ENCODE data around the gene SLAIN1.

Gene SLAIN1

DNA sequence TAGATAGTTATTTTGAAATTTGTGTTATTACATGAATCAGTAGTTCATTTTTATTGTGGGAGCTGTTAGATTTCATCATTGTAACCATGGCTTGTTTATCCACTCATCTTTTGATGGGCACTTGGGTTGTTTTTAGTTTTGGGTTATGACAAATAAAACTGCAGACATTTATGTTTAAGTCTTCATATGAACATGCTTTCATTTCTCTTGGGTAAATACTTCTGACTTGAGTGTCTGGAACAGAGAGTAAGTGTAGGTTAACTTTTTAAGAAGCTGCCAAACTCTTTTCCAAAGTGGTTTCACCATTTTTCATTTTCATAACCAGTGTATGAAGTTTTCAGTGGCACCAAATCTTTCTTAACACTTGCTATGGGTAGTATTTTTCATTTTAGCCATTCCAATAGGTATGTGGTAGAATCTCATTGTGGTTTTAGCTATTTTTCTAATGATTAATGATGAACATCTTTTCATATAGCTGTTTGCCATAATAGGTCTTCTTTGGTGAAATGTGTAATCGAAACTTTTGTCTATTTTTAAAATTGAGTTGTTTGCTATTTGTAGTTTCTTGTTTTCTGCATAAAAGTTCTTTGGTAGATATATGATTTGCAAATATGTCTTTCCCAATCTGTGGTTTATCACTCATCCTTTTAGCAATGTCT lies 17.9 kb downstream of the SLAIN1 start:
- DNase-seq: no peak

DNA sequence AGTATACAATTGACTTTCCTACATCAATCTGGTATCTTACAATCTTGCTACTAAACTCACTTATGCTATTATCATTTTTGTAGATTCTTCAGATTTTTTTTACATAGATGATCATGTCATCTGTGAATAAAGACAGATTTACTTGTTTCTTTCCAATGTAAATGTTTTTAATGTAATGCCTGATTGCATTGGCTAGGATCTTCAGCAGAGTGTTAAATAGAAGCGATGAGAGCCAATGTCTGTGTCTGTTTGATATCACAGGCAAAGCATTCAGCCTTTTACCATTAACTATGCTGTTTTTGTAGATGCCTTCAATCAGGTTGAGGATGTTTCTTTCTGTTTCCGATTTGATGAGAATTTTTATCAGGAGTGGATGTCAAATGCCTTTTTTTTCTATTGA lies 19.2 kb downstream of the SLAIN1 start:
- DNase-seq: no peak

DNA sequence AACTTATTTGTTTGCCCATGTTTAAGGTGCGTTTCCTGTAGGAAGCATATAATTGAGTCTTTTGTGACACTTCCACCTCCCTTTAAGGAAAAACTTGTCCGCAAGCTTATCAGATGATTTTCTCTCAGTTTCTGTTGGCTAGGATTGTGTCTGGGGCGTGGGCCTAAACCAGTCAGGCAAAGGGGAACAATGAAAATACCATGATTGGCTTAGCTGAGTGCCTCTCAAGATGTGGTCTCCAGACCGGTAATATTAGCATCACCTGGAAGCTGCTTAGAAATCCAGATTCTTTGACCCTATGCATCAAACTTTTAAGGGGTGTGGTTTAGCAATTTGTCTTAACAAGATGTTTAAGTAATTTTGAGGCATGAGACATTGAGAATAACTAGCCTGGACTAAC lies 20.0 kb downstream of the SLAIN1 start:
- DNase-seq: no peak

DNA sequence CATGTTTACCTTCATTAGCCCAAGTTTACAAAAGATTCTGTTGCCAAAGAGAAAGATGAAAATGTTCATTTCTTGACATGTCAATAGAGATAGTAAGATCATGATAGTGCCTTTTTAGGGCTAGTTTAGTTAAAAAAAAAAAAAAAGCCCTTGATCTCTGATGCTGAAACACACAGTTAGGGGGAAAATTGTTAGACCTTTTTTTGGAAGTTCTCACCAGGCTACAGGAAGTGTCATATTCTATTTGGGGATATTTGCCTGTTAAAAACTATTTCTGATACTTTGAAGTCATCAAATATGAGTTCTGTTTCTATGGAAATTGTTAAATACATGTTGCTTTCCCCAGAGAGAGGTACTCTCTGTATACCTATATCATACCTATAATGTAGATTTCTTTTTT lies 21.6 kb downstream of the SLAIN1 start:
- no peak for DNase-seq

DNA sequence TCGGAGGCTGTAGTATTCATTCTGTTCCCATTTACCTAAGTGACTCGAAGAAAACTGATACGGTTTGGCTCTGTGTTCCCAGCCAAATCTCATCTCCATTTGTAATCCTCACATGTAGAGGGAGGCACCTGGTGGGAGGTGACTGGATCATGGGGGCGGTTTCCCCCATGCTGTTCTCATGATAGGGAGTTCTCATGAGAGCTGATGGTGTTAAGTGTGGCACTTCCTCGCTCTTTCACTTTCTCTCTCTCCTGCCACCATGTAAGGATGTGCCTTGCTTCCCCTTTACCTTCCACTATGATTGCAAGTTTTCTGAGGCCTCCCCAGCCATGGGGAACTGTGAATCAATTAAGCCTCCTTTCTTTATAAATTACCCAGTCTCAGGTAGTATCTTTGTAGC lies 23.5 kb downstream of the SLAIN1 start:
- no peak for DNase-seq

DNA sequence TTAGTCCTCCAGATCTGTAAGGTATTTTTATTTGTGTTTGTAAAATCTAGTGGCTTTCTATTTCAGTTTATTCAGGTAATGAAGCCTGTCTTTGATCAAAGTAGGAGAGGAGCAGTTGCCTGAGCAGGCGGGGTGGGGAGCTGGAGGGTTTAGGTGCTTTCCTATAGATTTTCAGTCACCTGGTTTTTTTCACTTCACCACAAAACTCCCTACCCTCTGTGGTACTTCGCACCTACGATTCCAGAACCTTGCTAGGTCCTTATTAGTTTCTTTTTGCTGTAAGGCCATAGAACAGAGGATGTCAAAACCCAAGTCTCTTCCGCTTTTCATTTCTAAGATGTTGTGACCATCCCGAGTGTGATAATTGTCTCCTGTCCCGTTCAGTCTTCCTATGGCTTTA lies 26.6 kb downstream of the SLAIN1 start:
- no peak for DNase-seq

DNA sequence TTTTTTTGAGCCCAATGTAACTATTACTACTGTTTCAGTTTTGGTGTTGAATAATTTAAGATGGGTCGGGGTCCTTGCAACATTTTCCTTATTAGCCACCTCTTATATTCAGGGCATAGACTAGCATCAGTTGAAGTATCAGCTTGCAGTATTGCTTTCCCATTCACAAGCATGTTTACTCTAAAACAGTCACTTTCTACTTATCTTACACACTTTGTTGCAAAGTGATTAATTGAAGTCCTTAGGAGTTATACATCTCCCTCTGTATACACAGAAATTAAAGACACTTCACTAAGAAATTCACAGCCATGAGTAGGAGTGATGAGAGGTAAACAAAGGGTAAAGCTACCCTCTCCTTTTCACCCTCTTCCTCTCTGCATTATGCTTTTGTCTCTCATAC lies 27.6 kb downstream of the SLAIN1 start:
- no peak for DNase-seq

DNA sequence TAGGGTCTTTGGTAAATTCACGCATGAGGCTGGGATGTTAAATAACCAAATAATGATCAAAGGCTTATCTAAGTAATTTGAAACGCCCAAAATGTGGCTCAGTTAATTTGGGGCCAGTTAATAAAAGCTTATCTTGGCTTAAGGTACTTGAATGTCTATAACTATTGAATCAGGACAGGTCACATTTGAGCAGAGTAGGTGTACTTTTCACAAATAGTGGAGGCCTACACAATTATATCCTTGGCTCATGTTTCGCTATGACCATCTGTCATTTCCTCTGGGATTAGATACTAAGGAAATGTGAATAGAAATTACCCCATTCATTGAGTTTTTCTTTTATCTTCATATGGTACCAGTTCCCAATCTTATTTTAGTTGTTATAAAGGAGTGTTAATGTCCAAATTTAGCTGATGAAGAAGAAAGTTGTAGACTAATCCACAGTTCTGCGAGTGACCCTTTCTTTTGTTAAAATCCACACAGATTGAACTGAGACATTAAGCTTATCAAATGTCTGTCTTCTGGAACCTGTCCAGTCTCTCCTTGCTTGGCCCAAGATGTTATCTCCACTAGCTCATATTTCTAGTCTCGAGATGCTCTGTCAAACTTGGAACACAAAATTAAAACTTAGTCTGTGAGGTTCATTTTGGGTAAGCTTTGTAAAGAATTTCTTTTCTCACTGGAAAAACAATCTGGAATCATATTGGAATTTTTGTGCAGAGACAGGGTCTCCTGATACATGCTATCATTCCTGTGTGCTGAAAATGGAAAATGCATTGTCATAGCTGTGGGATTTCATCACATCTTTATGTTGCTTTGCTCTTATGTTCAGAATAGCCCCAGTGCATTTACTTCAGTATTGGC lies 31.0 kb downstream of the SLAIN1 start:
- DNase-seq: peak; percentile 15

DNA sequence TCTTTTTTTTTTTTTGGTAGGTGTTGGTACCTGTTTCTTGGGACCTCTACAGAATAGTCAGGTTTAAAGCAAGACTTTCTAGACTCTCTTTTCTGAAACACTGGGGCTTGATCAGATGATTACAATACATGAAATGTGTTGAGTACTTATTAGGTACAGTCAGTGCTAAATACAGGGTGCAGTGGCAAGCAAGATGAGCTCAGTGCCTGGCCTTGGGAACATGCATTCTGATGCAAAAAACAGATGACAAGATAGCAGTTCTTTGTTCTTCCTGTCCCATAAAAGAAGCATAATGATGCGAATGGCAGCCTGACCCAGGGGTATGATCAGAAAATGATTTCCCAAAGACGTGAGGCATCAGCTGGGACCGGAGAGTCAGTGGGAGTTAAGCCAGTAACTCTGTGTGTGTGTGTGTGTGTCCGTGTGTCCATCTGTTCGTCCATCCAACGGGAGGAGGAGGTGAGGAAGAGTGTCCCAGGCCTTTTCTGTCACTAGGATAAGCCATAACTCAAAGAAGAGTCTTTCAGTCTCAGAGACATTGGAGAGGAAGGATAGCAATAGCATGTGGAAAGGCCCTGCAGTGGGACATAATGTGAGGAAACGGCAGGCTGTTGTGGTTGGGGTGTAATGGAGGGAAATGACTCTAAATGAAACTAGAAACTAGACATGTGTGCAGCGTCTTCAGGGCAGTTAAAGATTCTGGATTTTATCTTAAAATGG lies 32.2 kb downstream of the SLAIN1 start:
- DNase-seq: no peak

DNA sequence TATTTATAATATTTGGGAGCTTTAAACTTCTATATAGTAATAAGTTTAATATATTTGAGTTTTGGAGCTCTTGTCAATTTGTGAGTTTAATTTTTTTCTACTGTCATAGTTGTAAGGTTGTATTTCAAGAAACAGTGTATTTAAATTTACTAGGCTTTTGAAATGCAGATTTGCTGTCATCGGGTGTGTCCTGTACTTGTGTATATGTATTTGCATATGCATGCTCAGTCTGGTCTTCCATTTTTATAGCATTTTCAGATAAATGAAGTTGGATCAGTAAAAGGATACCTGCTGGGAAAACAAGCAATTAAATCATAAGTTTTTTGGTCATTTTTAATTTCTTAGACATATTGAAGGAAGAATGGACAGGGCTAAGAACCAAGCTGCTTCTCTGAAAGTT lies 33.1 kb downstream of the SLAIN1 start:
- no peak for DNase-seq

DNA sequence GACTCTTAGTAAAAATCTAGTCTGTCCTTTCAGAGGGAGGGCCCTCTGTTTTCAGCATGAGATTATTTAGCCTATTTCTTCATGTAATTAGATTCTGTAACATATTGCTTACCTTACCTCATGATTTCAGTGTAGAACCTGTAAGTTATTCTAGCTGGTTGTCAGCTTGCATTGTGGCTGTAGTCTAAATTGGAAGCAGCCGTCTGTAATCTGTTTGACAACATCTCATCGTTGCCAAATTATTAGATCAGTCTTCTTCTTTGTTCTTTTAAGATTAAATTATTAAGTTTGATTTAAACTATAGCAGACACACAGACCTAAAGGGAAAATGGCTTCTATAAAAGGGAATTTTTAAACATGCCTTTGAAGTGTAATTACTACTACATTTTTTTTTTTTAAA lies 34.8 kb downstream of the SLAIN1 start:
- no peak for DNase-seq

DNA sequence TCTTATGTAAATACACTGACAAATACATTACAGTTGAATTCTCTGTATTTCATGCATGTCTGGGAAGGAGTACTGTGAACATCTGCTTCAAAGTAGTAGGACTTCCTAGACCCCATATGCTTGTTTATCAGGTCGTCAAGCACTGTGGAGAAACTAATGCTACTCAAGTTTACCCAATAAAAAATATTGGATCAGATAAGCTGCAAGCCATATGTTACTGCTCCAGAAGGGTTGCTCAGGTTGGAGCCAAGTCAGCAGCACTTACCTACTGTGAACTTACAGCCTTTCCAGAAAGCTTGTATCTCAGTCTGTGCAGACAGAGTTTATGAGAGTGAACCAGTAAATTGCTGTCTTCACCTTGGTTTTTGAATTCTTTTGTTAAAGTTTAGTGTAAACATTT lies 36.2 kb downstream of the SLAIN1 start:
- peak; percentile 87 for DNase-seq

DNA sequence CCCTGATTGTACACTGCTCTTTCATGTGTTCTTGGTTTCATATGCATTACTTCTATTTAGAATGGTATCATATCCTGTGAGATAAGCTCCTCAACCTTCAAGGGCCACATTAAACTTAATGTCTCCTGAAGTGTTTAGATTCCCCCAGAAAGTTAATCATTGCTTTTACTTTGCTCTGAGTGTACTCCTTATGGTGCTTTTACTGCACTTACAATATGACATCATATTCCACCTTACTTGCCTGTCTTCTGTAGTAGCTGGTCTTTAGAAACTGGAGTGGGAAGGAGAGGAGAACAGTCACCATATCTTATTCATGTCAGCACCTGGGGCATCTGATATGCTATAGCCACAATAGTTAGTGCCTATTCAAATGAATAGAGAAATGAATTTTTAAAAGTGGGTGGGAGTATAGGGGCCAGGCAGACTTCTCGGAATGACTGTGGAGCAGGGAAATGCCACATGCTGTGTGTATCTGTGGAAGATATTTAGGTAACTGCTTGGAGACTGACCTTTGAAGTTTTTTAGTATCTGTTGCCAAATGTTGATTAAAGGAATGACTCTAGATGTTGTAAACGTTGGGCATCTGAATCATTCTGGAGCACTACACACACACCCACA lies 40.2 kb downstream of the SLAIN1 start:
- DNase-seq: no peak

DNA sequence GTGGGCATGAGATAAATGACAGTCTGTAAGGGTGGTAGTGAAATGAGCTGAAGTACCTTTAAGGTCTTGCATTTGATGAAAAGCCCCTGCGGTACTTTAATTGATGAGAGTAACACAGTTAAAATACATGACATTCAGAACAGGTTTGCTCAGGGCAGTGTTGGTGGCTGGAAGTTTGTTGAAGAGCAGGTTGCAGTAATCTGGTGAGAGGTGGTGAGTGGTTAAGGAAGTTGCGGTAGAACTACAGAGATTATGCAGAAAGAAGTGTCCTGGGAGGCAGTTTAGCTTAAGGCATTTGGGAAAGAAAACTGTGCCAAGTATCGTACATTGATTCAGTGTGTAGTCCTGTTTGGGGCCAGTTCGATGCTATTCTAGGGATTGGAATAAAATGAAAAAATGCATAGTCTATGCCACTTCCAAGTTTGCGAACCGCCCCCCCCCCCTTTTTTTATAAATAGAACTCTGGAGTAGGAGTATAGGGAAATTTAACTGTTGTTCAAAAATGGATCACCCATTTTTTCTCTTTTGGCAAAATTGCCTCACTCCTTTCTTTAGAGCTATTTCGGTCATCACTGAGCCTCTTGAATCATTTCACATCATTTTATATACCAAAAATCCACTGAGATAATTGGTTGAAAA lies 42.7 kb downstream of the SLAIN1 start:
- no peak for DNase-seq

DNA sequence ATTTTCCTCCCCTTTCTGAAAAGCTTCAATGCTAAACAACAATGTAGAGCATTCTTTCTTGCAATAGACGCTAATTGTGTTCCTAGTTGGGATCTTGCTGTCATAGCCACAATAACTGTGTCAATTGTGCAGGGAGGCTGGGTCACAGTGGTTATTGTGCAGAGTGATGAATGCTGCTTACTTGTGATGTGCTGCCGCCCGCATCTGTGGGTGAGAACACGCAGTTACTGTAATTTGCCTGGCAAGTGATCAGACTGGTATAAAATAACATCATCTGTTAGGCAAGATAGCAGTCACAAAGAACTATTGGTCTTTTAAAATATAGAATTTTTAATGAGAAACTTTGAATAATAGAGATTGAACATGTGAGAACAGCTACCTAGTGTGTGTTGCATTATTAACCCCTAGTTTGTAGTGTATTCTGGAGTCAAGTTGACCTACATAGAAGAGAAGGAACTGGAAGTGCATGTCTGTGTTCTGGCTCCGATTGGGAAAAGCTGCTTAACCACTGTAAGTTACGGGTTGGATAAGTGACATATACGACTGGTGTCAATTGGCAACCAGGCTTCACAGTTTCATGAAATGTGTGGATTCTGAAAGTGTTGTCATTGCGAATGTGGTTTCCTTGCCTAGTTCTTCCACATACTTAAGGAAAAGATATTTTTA lies 43.6 kb downstream of the SLAIN1 start:
- peak; percentile 2 for DNase-seq

DNA sequence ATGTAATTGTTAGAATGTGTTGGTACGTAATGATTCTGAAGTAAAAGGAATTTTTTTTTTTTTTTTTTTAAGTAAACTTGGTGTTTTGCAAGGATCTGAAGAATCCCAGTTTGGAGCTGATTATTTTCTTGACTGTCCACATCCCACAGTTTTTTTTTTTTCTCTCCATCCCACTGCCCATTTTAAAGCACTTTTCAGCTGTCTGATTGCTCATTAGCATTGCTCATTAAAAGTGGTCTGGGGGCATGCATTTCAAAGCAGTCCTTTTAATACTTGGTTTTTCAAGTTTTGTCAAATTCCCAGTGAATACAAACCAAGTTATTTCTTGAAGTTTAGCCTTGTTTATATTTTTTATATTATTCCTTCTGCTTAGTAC lies 44.1 kb downstream of the SLAIN1 start:
- no peak for DNase-seq

DNA sequence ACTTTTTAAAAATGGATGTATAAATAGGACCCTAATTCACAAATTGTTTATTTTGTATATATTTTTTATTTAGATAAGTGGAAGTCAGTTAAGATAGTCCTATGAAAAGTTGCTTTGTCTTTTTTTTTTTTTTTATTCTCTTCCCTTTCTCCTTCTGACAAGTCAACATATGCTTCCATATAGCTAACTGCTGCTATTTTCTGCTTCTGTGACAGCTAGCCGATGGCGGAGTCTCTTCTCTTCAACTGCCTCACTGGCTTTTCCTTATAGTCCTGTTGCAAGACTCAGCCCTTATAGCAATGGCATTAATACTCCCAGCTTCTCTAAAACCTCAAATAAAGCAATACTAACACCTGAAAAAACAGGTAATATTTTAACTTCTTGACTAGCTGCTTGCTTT lies 45.3 kb downstream of the SLAIN1 start:
- no peak for DNase-seq

DNA sequence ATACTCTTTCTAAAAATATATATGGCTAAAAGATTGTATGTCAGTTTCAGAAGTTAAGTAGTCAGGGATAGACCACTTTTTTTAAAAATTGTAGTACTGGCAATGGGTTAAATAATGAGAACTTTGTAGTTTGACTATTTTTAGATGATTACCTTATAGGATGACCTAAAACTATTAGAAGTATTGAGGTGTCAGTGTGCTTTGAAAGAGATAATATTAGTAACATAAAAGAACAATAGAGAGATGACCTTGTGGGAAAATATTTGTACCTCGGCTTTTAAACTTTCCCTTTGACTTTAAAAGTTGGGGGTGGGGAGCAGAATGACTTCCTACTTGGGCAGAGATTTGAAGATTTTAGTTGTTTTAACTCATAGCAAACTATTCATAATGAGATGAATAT lies 48.3 kb downstream of the SLAIN1 start:
- DNase-seq: no peak

DNA sequence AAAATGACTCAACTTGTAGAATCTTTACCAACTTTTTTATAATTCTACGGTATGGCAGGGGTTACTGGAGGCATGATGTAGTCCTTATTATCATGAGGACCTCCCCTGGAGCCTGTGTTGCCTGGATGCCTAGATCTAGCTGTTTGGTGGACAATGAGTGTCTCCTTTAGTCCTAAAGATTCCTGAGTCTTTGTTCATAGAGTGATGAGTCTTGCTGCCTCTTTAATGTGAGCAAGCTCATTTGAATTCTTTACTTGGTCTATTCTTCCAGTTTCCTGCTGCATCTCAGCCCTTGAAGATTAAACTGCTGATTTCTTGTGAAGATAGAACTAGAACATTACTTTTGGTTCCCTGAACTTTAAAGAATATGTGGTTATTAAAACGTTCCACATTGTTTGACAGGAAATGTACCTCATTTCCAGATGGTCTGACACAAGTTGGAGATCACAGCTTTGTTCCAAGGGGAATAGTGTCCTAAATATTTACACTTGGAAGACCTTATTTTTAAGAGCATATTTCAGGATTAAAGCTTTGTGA lies 51.9 kb downstream of the SLAIN1 start:
- DNase-seq: no peak

DNA sequence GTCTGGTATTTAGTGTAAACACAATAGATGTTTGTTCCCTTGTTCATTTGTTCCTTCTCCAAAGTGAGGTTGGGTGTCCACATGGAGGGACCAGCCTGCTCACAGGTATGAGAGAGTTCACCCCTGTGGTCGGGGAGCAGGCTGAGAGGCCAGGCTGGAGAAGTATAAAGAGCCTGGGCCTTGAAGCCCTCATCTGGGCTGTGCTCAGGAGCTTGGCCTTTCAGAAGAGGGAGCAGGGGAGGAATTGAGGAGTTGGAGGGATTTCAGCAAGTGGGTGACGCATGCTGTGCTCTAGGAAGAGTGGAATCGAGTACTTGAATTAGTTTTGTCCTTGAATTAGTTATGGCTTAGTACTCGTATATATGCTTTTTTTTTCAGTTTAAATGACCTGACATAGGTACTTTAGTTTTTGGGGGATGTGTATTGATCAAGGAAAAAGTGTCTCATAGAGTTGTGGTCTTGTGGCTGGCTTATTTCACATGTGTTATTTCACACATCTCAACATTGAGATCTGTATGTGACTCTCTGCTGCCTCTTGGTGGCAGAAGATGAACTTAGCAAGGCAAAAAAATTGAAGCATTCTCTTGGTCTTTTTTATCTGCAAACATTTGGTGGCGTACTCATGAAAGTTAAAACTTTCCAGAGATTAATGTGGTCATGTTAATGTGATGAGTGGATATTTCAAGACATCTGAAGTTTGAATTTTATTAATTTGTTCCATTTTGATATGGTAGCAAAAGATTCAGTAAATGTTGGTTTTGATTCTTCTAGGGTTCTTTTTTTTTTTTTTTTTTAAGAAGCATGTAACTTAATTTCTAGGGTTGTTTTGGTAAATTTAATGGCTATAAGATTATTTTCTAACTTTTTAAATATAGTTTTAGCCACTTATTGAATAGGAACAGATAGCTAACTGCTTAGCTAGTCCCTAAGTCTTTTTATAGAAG lies 54.3 kb downstream of the SLAIN1 start:
- peak; percentile 72 for DNase-seq

DNA sequence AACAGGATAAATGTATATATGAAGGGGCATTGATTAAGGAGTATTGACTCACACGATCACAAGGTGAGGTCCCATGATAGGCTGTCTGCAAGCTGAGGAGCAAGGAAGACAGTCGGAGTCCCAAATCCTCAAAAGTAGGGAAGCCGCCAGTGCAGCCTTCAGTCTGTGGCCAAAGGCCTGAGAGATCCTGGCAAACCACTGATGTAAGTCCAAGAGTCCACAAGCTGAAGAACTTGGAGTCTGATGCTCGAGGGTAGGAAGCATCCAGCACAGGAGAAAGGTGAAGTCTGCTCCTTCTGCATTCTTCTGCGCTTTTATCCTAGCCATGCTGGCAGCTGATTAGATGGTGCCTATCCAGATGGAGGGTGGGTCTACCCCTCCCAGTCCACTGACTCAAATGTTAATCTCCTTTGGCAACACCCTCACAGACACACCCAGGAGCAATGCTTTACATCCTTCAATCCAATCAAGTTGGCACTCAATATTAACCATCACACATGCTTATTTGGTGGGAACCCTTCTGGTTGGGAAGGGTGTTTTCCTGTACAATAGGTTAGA lies 55.1 kb downstream of the SLAIN1 start:
- DNase-seq: no peak

Measured in NCI-H1694 treated with DMSO at 0.1 percent for 48 hours (cell line).